Measurements from ENCODE around the gene KCNA10. TPM values are rescaled to one million over a fixed set of nuclear protein-coding genes. Genes with fewer than 3 reads are reported as not detected.

KCNA10 gene
- total RNA-seq, 6 donors from 2014 or later, result not detected

DNA sequence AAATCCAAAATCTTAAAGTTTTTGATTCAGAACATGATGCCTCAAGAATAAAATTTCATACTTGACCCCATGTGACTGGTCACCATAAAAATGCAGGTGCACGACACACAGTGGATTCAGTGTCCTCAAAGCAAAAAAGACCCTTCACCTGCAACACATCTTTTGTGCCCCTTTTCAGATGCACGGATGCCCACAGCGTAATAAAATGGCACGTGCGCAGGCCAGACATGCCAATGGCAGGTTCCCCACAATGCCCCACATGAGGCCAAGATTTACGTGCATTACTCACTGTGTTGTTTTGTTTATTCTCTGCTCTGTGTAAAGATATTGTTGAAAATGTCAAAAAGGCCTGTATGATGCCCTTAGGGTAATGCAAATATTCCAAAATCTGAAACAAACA is 9.3 kb downstream of the KCNA10 start:
- Histone ChIP-seq H3K27ac (no peak overlapping the region), H3K36me3 (no peaks in the 10 kb centered on the region), H3K4me1 (peaks cover 0 to 10% (median 0%) of the 10 kb centered on the region in 4 donors), H3K27me3 (no peaks in the 10 kb centered on the region), H3K9me3 (no peaks in the 10 kb centered on the region), H3K4me3 (no peak overlapping the region)
- TF ChIP-seq, protein P1, sequence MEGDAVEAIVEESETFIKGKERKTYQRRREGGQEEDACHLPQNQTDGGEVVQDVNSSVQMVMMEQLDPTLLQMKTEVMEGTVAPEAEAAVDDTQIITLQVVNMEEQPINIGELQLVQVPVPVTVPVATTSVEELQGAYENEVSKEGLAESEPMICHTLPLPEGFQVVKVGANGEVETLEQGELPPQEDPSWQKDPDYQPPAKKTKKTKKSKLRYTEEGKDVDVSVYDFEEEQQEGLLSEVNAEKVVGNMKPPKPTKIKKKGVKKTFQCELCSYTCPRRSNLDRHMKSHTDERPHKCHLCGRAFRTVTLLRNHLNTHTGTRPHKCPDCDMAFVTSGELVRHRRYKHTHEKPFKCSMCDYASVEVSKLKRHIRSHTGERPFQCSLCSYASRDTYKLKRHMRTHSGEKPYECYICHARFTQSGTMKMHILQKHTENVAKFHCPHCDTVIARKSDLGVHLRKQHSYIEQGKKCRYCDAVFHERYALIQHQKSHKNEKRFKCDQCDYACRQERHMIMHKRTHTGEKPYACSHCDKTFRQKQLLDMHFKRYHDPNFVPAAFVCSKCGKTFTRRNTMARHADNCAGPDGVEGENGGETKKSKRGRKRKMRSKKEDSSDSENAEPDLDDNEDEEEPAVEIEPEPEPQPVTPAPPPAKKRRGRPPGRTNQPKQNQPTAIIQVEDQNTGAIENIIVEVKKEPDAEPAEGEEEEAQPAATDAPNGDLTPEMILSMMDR (IDR thresholded peaks at IDR 0.05), result no peak
- TF ChIP-seq POLR2AphosphoS5 (IDR thresholded peaks at IDR 0.05) (no peak), POLR2A (IDR thresholded peaks at IDR 0.05) (no peak), EP300 (IDR thresholded peaks at IDR 0.05) (no peak)
- ATAC-seq (ENCODE audit: low FRiP score in 2 of 2) (no peak), DNase-seq (no peak)
- WGBS, 2 donors, result 94 to 95% methylated on average over 6 of the region's 6 CpGs

DNA sequence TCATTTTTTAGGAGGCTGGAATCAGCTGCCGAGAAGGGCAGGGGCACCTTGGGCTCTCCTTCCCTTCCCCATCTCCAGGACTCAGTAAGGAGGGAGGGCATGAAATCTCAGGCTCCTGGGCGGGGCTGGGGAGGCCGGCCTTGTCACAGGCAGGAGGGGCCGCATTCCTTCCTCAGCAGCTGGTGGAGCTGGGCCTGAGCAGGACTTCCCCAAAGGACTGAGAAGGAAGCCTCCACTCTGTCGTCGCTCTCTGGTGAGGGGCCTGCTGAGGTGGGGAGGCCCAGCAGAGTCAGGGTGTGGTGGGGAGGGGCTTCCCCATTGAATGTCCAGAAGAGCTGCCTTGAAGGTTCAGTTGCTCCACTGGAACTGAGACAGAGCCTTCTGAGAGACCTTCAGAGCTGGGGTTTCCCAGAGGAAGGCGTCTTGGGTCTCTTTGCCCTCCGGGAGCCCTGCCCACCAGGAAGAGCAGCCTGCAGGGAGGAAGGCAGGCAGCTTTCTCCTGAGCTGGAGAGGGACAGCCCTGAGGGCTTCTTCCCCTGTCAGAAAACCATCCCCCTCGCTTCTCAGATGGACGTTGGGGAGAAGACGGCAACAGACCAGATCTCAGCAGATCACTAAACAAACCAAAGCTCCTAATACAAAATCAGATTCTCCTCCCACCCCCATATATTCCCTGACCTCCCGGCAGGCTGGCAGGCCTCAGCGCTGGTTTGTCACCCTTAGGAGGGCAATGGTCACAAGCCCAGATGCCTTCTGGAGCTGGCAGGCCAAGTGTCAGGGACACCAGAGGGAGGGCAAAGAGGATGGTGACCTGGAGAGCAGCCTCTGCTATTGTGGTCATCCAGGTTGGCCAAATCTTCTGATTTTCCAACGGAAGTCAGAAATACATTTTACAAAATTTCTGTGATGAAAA is 10.7 kb downstream of the KCNA10 start:
- ATAC-seq (ENCODE audit: low FRiP score in 2 of 2) (peak; percentile 64 to 90), DNase-seq (peak; percentile 69 to 83)
- peaks cover 0 to 10% (median 0%) of the 10 kb centered on the region in 4 donors for H3K4me1 ChIP-seq
- peak overlapping the region in 2 of 4 donors; percentile 14 to 15 for H3K4me3 ChIP-seq
- no peaks in the 10 kb centered on the region for H3K36me3 ChIP-seq
- H3K9me3 ChIP-seq, result no peaks in the 10 kb centered on the region
- 39 to 42% methylated on average over 13 to 14 of the region's 14 CpGs for WGBS, 2 donors
- H3K27ac ChIP-seq, result peak overlapping the region in 3 of 4 donors; percentile 24 to 61 (median 44)
- TF ChIP-seq POLR2AphosphoS5 (IDR thresholded peaks at IDR 0.05) (peak in 1 of 2 donors; percentile 46), POLR2A (IDR thresholded peaks at IDR 0.05) (peak in 2 of 4 donors; percentile 36 to 69), EP300 (IDR thresholded peaks at IDR 0.05) (no peak)
- H3K27me3 ChIP-seq, result no peaks in the 10 kb centered on the region

DNA sequence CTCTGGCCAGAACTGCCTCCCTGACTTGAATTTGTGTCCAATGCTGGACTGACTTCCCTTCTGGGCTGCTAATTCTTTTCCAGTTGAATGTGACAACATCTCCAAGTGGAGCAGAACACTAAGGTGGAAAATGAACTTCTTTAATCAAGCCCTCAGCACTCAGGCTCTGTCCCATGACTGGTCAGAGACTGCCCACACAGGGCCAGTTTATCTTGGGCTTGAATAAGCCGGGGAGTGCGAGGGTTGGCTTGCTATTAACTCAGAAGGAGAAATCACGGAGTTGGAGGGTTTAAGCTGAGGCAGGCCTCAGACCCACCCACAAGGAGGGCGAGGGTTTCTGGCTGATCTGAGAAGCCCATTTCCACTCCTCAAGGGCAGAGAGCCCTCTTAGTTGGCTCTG is 12.4 kb downstream of the KCNA10 start:
- H3K27ac ChIP-seq, result no peak overlapping the region
- no peaks in the 10 kb centered on the region for H3K27me3 ChIP-seq
- ATAC-seq (ENCODE audit: low FRiP score in 2 of 2) (no peak), DNase-seq (no peak)
- WGBS, 2 donors, result 88 to 89% methylated on average over 4 of the region's 4 CpGs
- no peak for TF ChIP-seq POLR2AphosphoS5 (IDR thresholded peaks at IDR 0.05)
- no peak for TF ChIP-seq POLR2A (IDR thresholded peaks at IDR 0.05)
- TF ChIP-seq, protein P1 (IDR thresholded peaks at IDR 0.05), result no peak
- TF ChIP-seq EP300 (IDR thresholded peaks at IDR 0.05), result no peak
- no peak overlapping the region for H3K4me3 ChIP-seq
- H3K9me3 ChIP-seq, result no peaks in the 10 kb centered on the region
- peaks cover 0 to 10% (median 0%) of the 10 kb centered on the region in 4 donors for H3K4me1 ChIP-seq
- no peaks in the 10 kb centered on the region for H3K36me3 ChIP-seq

DNA sequence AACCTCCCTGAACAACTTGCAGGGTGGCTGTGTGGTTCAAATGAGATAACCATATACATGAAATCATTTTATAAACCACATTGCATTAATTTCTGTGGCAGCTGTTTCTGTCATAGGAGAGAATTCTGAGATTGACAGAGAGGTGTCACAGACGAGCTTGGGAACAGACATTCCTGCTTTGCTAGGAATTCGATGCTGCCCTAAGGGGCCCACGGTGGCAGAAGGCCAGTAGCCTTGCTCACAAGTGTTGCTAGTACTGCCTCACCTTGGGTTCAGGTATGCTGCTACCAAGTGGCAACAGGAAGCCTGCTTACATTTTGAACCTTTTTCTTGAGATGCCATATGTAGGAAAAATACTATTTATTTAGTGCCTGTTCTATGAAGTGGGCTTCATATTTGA is 13.4 kb downstream of the KCNA10 start:
- ATAC-seq (ENCODE audit: low FRiP score in 2 of 2) (no peak), DNase-seq (no peak)
- TF ChIP-seq, protein P1 (IDR thresholded peaks at IDR 0.05), result no peak
- TF ChIP-seq POLR2AphosphoS5 (IDR thresholded peaks at IDR 0.05) (no peak), EP300 (IDR thresholded peaks at IDR 0.05) (no peak), POLR2A (IDR thresholded peaks at IDR 0.05) (no peak)
- Histone ChIP-seq H3K27ac (no peak overlapping the region), H3K9me3 (no peaks in the 10 kb centered on the region), H3K27me3 (no peaks in the 10 kb centered on the region), H3K4me1 (peaks cover 0 to 10% (median 0%) of the 10 kb centered on the region in 4 donors), H3K4me3 (no peak overlapping the region), H3K36me3 (no peaks in the 10 kb centered on the region)
- 23 to 40% methylated on average over 2 to 3 of the region's 3 CpGs for WGBS, 2 donors

DNA sequence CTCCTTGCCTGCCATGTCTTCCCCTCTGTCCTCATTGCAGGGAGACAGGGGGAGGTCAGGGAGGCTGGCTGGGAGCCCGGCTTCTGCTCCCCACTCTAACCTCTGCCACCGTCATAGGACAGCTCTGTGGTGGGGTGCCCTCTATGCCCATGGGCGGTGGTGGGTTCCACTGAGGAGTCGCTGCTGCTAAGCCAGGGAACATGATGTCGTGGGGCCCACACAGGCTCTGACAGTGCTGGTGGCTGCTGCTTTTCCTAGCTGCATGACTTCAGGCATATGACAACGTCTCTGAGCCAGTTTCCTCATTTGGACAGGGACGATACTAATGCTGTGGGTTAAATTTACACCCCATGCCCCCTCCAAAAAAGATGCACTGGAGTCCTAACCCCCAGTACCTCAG is 14.7 kb downstream of the KCNA10 start:
- no peak for TF ChIP-seq EP300 (IDR thresholded peaks at IDR 0.05)
- TF ChIP-seq POLR2AphosphoS5 (IDR thresholded peaks at IDR 0.05), result no peak
- TF ChIP-seq POLR2A (IDR thresholded peaks at IDR 0.05), result no peak
- TF ChIP-seq, protein P1 (IDR thresholded peaks at IDR 0.05), result no peak
- Histone ChIP-seq H3K36me3 (no peaks in the 10 kb centered on the region), H3K27me3 (no peaks in the 10 kb centered on the region), H3K4me1 (peaks cover 0 to 10% (median 0%) of the 10 kb centered on the region in 4 donors), H3K9me3 (no peaks in the 10 kb centered on the region), H3K27ac (no peak overlapping the region), H3K4me3 (no peak overlapping the region)
- DNase-seq, result no peak
- no peak for ATAC-seq (ENCODE audit: low FRiP score in 2 of 2)
- WGBS, 2 donors, result 70 to 79% methylated on average over 7 of the region's 7 CpGs
